Endothelial cell of umbilical vein (primary cell): ENCODE measurements around the gene SSC5D. TPM values are rescaled to one million over a fixed set of nuclear protein-coding genes. Genes with fewer than 3 reads are reported as not detected.

Experiments
- BruUV-seq: library from RNA; stranded (reverse); fragments of 400-500 nt; replicated peaks from 2 replicates; lab custom pipeline; 2021; lab: Mats Ljungman, UMichigan
- CTCF ChIA-PET: fragments of 300-600, 350-600 bp; sonication (Branson Sonifier 250); formaldehyde crosslinking; loops from one replicate; lab custom pipeline; 2021; ENCODE audit warnings: antibody characterized with exemption, inconsistent platforms; lab: Charles Lee
- POLR2A ChIA-PET: fragments of 300-600, 350-600 bp; sonication (Branson Sonifier 250); formaldehyde crosslinking; loops from one replicate; lab custom pipeline; 2021; ENCODE audit warnings: antibody characterized with exemption, inconsistent platforms; lab: Charles Lee
- DNase-seq: peaks from one replicate; pipeline ENCODE4 v3.0.0-alpha.2; 2011; ENCODE audit warnings: low read depth, low spot score
- FAIRE-seq: peaks from 2 replicates; lab custom pipeline; 2011; peaks lifted over from hg19 to GRCh38; lab: Jason Lieb, UNC
- H2AFZ ChIP-seq: 2 replicates; pipeline ENCODE4 v1.6.0; 2012; ENCODE audit warnings: low read depth, low read length, control low read depth, inconsistent platforms
- H3K27ac ChIP-seq: 2 replicates; pipeline ENCODE4 v1.5.1; 2011; ENCODE audit warnings: low read depth, mild to moderate bottlenecking, control low read depth, low read length, moderate library complexity; ENCODE audit not compliant: insufficient read depth
- H3K27me3 ChIP-seq, 2 experiments: 2 replicates each; pipeline versions ENCODE4 v1.6.0 to v1.6.1; 2011; ENCODE audit warnings: low read length in 2 of 2, mixed read lengths in 1 of 2; ENCODE audit not compliant: control insufficient read depth in 2 of 2, insufficient read depth in 2 of 2
- H3K36me3 ChIP-seq, 2 experiments: 2 replicates in 1 of 2; 3 replicates in 1 of 2; pipeline ENCODE4 v1.5.1; 2011; ENCODE audit warnings: low read length in 2 of 2, mild to moderate bottlenecking in 1 of 2, moderate library complexity in 1 of 2; ENCODE audit not compliant: control insufficient read depth in 2 of 2, insufficient read depth in 2 of 2; ENCODE audit errors: extremely low read depth in 1 of 2
- H3K4me1 ChIP-seq: 3 replicates; pipeline ENCODE4 v1.5.1; 2011; ENCODE audit warnings: mild to moderate bottlenecking, low read length; ENCODE audit not compliant: control insufficient read depth, insufficient read depth; ENCODE audit errors: extremely low read depth
- H3K4me2 ChIP-seq: 2 replicates; pipeline ENCODE4 v1.6.1; 2011; ENCODE audit warnings: low read length, control low read depth, mixed read lengths; ENCODE audit not compliant: insufficient read depth
- H3K4me3 ChIP-seq, 3 experiments: fragments of 200-600 bp in 1 of 3; sonication (generic), shearing (Covaris generic) in 1 of 3; replicated peaks in 1 of 3; 2 replicates each; pipeline ENCODE4 v1.5.1; 2011 to 2016; ENCODE audit warnings: control low read depth in 3 of 3, low read length in 3 of 3, mild to moderate bottlenecking in 2 of 3, inconsistent platforms in 1 of 3, low read depth in 1 of 3, moderate library complexity in 1 of 3; ENCODE audit not compliant: insufficient read depth in 1 of 3
- H3K79me2 ChIP-seq: 2 replicates; pipeline ENCODE4 v1.6.0; 2012; ENCODE audit warnings: low read length, inconsistent platforms; ENCODE audit not compliant: control insufficient read depth, insufficient read depth
- H3K9ac ChIP-seq: replicated peaks from 2 replicates; pipeline ENCODE3; 2011; ENCODE audit warnings: low read length, control low read depth; ENCODE audit not compliant: insufficient read depth; ENCODE audit errors: extremely low read depth
- H3K9me1 ChIP-seq: replicated peaks from 3 replicates; pipeline ENCODE4 v1.6.0; 2011; ENCODE audit warnings: mild to moderate bottlenecking, low read length; ENCODE audit not compliant: control insufficient read depth, insufficient read depth; ENCODE audit errors: extremely low read depth
- H3K9me3 ChIP-seq: replicated peaks from 2 replicates; pipeline ENCODE4 v1.5.1; 2012; ENCODE audit warnings: low read length, inconsistent platforms; ENCODE audit not compliant: control insufficient read depth, insufficient read depth
- H4K20me1 ChIP-seq: replicated peaks from 2 replicates; pipeline ENCODE3; 2011; ENCODE audit warnings: mild to moderate bottlenecking, low read length; ENCODE audit not compliant: control insufficient read depth, insufficient read depth; ENCODE audit errors: extremely low read depth
- EZH2 ChIP-seq: IDR thresholded peaks from 2 replicates; pipeline ENCODE4 v1.6.1; 2012; ENCODE audit warnings: borderline replicate concordance, low read depth, mild to moderate bottlenecking, moderate library complexity, low read length, inconsistent platforms; ENCODE audit not compliant: severe bottlenecking
- FOS ChIP-seq: IDR thresholded peaks from 2 replicates; pipeline ENCODE4 v1.6.1; 2011; ENCODE audit warnings: mild to moderate bottlenecking, low read length, moderate library complexity, borderline replicate concordance; ENCODE audit not compliant: insufficient read depth
- GATA2 ChIP-seq: IDR thresholded peaks from 2 replicates; pipeline ENCODE4 v1.7.0; 2011; ENCODE audit warnings: low read depth, mild to moderate bottlenecking, moderate library complexity, mixed read lengths, low read length; ENCODE audit not compliant: insufficient read length, insufficient read depth
- JUN ChIP-seq: IDR thresholded peaks from 2 replicates; pipeline ENCODE4 v1.6.1; 2011; ENCODE audit warnings: borderline replicate concordance, low read depth; ENCODE audit not compliant: insufficient read length, insufficient read depth
- MAX ChIP-seq: IDR thresholded peaks from 2 replicates; pipeline ENCODE4 v1.6.1; 2011; ENCODE audit not compliant: insufficient read depth, insufficient read length
- MYC ChIP-seq: IDR thresholded peaks from one replicate; pipeline ENCODE4 v1.6.1; 2011; ENCODE audit warnings: mild to moderate bottlenecking, low read depth, low read length
- POLR2A ChIP-seq: IDR thresholded peaks from 2 replicates; pipeline ENCODE4 v1.6.1; 2012; ENCODE audit warnings: low read depth, mild to moderate bottlenecking, control low read depth, low read length
- POLR2AphosphoS5 ChIP-seq: IDR thresholded peaks from 2 replicates; pipeline ENCODE4 v1.6.1; 2012; ENCODE audit warnings: low read depth, mild to moderate bottlenecking, control low read depth, low read length, moderate library complexity; ENCODE audit not compliant: insufficient read depth
- dilution Hi-C: fragments of 300-500 bp; cut with MboI; formaldehyde crosslinking; loops from one replicate; pipeline ENCODE4 v1.15.0; 2019; ENCODE audit warnings: low sequenced_read_pairs; ENCODE audit not compliant: extremely low pct_ligation_motif_present
- intact Hi-C: fragments of 100-400 bp; cut with micrococcal nuclease; formaldehyde crosslinking; loops from one replicate; pipeline ENCODE4 v1.10.0; 2022
- polyA plus RNA-seq, 4 experiments: library from polyadenylated mRNA; depleted of rRNA in 3 of 4; stranded (reverse) in 3 of 4; unstranded in 1 of 4; fragments of >200 nt; gene quantifications; 2 replicates each; pipeline versions ENCODE4 v1.2.1 to v1.2.3, GENCODE V29; 2011 to 2012; ENCODE audit warnings: missing spikeins in 1 of 4
- total RNA-seq: library from RNA; stranded (reverse); gene quantifications from 2 replicates; pipeline ENCODE4 v1.2.3, GENCODE V29; 2021
- TF ChIP-seq, protein P1 (sequence below), 2 donors: IDR thresholded peaks; 1 replicate in 1 of 2; 2 replicates in 1 of 2; pipeline ENCODE4 v1.5.1; 2011; ENCODE audit warnings: low read length in 2 of 2, mild to moderate bottlenecking in 2 of 2, moderate library complexity in 2 of 2, control low read depth in 1 of 2, inconsistent platforms in 1 of 2, low read depth in 1 of 2; ENCODE audit not compliant: insufficient read depth in 1 of 2; ENCODE audit errors: extremely low read depth in 1 of 2

The SSC5D gene
- total and polyA plus RNA-seq, 2 donors (not counting 3 experiments of a cell fraction or from before 2014, with no cell fraction given), result 0.47 to 1.3 TPM

- Histone ChIP-seq H3K27ac (no peak overlapping the region), H3K9ac (no peak overlapping the region), H3K27me3 (peaks cover 0 to 2% of the 10 kb centered on the region in 2 experiments), H3K4me3 (no peak overlapping the region), H3K4me2 (no peak overlapping the region), H3K9me3 (no peaks in the 10 kb centered on the region), H3K36me3 (no peaks in the 10 kb centered on the region), H2AFZ (no peak overlapping the region), H3K4me1 (no peaks in the 10 kb centered on the region), H4K20me1 (no peaks in the 10 kb centered on the region), H3K9me1 (no peaks in the 10 kb centered on the region), H3K79me2 (no peaks in the 10 kb centered on the region)
- intact Hi-C loops (no loop called here), dilution Hi-C loops (no loop called here)
- DNase-seq, result no peak
- BruUV-seq, result no TSS peak
- ChIA-PET POLR2A (no interaction called here), CTCF (no interaction called here)
- FAIRE-seq, result no peak
- TF ChIP-seq, protein P1, sequence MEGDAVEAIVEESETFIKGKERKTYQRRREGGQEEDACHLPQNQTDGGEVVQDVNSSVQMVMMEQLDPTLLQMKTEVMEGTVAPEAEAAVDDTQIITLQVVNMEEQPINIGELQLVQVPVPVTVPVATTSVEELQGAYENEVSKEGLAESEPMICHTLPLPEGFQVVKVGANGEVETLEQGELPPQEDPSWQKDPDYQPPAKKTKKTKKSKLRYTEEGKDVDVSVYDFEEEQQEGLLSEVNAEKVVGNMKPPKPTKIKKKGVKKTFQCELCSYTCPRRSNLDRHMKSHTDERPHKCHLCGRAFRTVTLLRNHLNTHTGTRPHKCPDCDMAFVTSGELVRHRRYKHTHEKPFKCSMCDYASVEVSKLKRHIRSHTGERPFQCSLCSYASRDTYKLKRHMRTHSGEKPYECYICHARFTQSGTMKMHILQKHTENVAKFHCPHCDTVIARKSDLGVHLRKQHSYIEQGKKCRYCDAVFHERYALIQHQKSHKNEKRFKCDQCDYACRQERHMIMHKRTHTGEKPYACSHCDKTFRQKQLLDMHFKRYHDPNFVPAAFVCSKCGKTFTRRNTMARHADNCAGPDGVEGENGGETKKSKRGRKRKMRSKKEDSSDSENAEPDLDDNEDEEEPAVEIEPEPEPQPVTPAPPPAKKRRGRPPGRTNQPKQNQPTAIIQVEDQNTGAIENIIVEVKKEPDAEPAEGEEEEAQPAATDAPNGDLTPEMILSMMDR (IDR thresholded peaks at IDR 0.05; ENCODE audit: extremely low read depth in 1 of 2, insufficient read depth in 1 of 2, low read depth in 1 of 2, low read length in 2 of 2), result no peak
- TF ChIP-seq JUN (no peak), MYC (no peak), POLR2AphosphoS5 (no peak)
Measured at GRCh38 chr19:55566823-55567222, 78.6 kb downstream of the SSC5D start.

DNA sequence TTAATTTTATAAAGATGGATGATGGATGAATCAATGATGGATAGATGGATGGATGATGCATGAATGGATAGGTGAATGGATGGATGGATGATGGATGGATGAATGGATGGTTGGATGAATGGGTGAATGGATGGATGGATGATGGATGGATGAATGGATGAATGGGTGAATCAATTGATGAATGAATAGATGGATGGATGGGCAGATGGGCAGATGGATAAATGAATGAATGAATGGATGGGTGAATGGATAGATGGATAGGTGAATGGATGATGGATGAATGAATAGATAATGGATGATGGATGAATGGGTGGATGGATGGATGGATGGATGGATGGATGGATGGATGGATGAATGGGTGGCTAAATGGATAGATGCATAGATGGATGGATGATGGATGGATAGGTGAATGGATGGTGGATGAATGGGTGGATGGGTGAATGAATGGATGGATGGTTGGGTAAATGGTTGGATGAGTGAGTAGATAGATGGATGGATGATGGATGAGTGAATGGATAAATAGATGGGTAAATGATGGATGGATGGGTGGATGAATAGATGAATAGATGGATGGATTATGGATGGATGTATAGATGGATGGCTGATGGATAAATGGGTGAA lies 79.6 kb downstream of the SSC5D start:
- peaks cover 0 to 2% of the 10 kb centered on the region in 2 experiments for H3K27me3 ChIP-seq
- FAIRE-seq (no peak), DNase-seq (no peak)
- H4K20me1 ChIP-seq, result no peaks in the 10 kb centered on the region
- no peaks in the 10 kb centered on the region for H3K36me3 ChIP-seq
- H3K79me2 ChIP-seq, result no peaks in the 10 kb centered on the region
- no peaks in the 10 kb centered on the region for H3K4me1 ChIP-seq
- TF ChIP-seq POLR2AphosphoS5, result no peak
- TF ChIP-seq, protein P1 (IDR thresholded peaks at IDR 0.05; ENCODE audit: extremely low read depth in 1 of 2, insufficient read depth in 1 of 2, low read depth in 1 of 2, low read length in 2 of 2), result no peak
- no peak for TF ChIP-seq MAX
- no peak for TF ChIP-seq MYC
- TF ChIP-seq POLR2A, result no peak
- TF ChIP-seq JUN, result no peak
- no peak for TF ChIP-seq EZH2
- TF ChIP-seq GATA2, result no peak
- no peak for TF ChIP-seq FOS
- H3K9me3 ChIP-seq, result no peaks in the 10 kb centered on the region
- H3K4me3 ChIP-seq, result no peak overlapping the region
- no peak overlapping the region for H3K27ac ChIP-seq
- intact Hi-C loops (no loop called here), dilution Hi-C loops (no loop called here)
- CTCF ChIA-PET, result interaction anchor here (1.4 kb wide), 1 partner anchor 9 kb away, joined by 4 read pairs; no protein-coding TSS in a partner anchor
- H2AFZ ChIP-seq, result no peak overlapping the region
- H3K9me1 ChIP-seq, result no peaks in the 10 kb centered on the region
- H3K4me2 ChIP-seq, result no peak overlapping the region
- no TSS peak for BruUV-seq
- POLR2A ChIA-PET, result no interaction called here
- no peak overlapping the region for H3K9ac ChIP-seq
